GM18907 (cell line): Measurements from ENCODE around the gene CCR8.

ENCODE experiments used
- ATAC-seq: cut with Tn5 transposase; IDR thresholded peaks from one replicate; pipeline ENCODE4 v1.9.1; 2021; ENCODE audit warnings: mild to moderate bottlenecking, moderate library complexity; ENCODE audit not compliant: unreplicated experiment

Gene CCR8

GRCh38 chr3:39329493-39329892 is at the start of gene CCR8:
Gene CCR8, plus strand, starts transcription at chr3:39329709. Its CDS starts 2,623 bp downstream, at chr3:39332332.
- ATAC-seq: no peak

GRCh38 chr3:39279745-39280517 is 49.6 kb upstream of the CCR8 start, which contains the start of gene CX3CR1:
Gene CX3CR1, minus strand, starts transcription at chr3:39280036. Its CDS starts 13,527 bp downstream, at chr3:39266509.
- ATAC-seq: no peak

- ATAC-seq: no peak
Measured at GRCh38 chr3:39280571-39280970, 48.9 kb upstream of the CCR8 start.

DNA sequence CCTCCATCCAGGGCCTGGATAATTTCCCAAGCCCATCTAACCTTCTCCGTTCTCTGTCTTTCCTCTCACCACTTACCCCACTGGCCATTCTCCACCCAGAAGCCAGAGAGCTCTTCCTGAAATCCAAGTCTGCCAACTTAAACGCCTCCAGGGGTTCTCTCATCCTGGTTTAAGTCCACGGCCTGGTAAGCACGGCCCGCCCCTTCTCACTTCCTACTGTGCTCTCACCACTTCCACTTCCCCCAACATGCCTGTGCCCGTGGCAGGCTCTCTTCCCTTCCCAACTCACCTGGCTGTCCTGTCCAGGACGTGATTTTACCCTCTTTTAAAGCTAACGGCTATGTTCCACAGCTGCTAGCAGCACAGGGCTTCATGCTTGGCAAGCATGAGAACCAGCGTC is 48.0 kb upstream of the CCR8 start:
- ATAC-seq: no peak

GRCh38 chr3:39282057-39282456 is 47.5 kb upstream of the CCR8 start:
- no peak for ATAC-seq

DNA sequence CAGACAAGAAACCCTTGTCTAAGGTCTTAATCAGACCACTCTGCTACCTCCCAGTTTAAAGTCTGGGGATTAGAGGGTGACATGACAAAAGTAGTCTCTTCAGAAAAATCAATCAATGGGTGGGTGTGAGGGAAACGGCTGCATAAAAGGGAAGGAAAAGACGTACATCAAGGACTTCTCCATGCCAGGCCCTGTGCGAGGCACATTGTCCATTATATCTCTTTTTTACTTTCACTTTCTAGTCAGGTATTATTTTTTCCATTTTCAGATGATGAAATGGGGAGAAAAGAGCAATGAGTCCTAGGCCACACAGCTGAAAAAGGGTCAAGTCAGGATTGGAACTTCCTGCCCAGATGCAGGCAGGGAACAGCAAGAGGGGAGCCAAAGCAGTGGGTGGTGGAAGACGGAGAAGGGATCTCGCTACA is 45.0 kb upstream of the CCR8 start:
- no peak for ATAC-seq

GRCh38 chr3:39285332-39285731 is 44.2 kb upstream of the CCR8 start:
- no peak for ATAC-seq

DNA sequence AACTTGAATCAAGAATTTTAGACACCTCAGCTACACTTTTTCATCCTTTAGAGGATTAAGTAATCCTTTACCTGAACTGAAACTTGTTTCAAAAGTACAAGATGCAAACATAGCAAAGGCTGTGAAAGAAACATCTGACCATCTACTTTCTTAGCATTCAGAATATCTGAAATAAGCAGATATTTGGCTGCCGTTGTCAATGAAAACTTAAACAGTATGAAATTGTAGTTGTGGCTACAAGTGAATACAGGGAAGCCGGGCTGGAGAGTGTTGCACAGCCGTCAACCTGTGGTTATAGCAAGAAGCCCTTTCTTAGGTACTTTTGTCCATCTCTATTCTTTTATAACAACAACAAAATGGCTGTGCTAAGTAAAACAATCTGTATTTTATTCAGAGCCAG is 42.7 kb upstream of the CCR8 start:
- ATAC-seq: no peak

DNA sequence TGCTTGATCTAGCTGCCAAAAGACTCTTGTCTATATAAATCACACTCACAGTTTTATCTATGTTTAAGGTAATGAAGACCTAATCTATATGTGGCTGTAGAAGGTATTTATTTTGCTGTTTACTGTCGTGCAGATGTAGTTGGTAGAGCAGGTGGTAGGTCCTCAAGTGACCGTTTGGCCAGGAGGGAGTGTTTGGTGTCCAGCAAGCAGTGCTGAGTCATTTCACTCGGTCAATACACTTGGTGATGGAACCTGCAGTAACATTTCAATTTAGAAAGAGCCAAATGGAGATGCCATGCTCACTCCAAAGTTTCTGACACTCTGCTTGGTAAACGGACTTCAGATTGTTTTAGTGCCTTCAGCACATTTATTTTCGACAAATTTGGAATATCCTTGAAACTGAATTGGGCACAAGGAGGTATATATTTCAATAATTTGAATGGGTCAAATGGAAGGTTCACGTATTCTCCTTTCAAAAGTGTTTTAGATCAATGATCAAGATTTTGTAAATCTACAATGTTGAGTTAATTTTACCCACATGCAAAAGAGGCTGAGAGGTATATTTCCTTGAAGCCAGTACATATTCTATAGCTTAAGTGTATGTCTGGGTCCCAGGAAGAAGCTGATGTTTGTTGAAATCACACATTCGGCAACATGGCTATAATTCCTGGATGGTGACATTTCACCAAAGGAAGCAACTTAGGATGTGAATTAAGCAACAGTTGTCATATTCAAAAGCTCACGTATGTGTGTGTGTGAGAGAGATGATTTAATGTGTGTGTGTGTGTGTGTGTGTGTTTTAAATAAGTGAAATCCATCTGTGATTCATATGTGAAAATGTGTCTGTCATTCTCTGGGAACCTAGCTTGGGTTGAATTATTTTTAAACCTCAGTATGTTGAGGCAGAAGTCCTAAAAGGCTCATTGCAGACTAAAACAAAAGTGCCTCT is 42.0 kb upstream of the CCR8 start:
- no peak for ATAC-seq

- peak; percentile 97 for ATAC-seq
Measured at GRCh38 chr3:39288300-39288808, 41.2 kb upstream of the CCR8 start.

DNA sequence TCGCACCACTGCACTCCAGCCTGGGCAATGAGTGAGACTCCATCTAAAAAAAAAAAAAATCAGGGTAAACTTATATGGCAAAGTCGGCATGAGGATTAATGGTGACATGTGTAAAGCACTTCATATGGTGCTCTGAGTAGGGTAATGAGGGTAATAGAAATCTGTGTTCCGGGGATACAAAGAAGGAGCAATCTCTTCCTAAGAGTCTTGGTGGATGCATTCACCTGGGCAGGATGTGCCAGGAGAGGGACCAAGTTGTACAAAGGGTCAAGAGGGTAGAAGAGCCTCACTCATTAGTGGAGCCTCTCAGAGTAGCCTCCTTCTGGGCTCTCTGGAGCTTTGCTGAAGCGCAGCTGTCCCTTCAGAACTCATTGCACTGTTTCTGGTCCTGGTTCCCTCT is 40.4 kb upstream of the CCR8 start:
- ATAC-seq: no peak

- no peak for ATAC-seq
Measured at GRCh38 chr3:39290255-39290654, 39.3 kb upstream of the CCR8 start.

- no peak for ATAC-seq
Measured at GRCh38 chr3:39291903-39292329, 37.6 kb upstream of the CCR8 start.

DNA sequence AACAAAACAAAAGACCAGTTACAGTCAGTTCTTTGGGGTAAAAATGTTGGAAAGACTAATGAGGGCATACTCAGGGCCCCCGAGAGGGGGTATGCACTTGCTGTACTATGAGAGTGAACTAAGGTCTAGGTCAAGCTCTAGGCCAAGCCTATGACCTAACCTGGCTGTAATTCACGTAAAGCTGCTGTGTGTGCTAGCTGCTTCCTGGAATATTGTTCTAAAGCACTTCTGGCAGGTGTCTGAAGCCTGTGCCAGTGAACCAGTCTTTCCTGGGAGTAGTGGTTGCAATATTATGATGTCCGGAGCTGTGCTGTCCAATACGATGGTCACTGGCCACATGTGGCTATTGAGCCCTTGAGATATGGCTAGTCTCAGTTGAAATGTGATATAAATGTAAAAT is 36.5 kb upstream of the CCR8 start:
- no peak for ATAC-seq

DNA sequence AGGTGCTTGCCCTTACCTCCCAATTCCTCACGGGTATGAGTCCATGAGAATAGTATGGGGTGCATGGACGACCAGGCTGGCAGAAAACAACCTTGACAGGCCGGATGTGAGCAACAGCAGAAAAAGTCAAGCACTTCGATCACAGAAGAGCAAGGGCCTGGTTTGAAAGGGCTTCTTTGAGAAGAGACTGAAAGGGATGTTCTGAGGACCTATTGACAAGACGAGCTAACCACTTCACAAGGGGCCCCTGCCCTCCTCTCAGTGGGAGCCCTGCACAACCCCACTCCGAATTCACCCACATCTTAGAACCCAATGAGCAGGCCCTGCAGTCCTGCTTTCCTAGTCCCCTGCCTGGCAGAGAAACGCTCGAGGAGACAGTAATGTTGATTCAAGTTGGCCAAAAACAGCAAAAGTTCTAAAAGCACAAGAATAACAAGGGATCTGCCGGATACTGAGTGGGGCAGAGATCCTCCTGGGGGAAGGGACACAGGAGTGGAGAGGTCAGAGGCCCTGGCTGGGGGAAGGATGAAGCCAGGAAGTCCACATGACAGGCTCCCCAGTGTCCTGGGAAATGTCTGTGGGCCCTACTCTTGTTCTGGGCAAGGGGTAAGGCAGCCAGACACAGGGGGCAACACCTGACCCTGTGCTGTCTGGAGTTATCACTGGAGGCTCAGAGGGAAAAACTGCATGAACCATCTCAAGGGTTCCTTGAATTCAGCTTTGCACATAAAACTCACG is 34.9 kb upstream of the CCR8 start:
- no peak for ATAC-seq

GRCh38 chr3:39295184-39295775 is 34.2 kb upstream of the CCR8 start:
- ATAC-seq: peak; percentile 85

GRCh38 chr3:39296197-39297077 is 33.1 kb upstream of the CCR8 start:
- no peak for ATAC-seq

DNA sequence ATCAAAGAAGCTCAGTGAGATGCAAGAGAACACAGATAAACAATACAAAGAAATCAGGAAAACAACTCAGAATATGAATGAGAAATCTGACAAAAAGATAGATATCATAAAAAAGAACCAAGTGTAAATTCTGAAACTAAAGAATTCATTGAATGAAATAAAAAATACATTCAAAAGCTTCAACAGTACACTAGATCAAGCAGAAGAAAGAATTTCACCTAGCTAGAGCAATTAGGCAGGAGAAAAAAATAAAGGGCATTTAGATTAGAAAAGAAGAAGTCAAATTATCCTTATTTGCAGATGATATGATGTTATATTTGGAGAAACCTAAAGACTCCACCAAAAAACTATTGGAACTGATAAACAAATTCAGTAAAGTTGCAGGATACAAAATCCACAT is 30.2 kb upstream of the CCR8 start:
- no peak for ATAC-seq

DNA sequence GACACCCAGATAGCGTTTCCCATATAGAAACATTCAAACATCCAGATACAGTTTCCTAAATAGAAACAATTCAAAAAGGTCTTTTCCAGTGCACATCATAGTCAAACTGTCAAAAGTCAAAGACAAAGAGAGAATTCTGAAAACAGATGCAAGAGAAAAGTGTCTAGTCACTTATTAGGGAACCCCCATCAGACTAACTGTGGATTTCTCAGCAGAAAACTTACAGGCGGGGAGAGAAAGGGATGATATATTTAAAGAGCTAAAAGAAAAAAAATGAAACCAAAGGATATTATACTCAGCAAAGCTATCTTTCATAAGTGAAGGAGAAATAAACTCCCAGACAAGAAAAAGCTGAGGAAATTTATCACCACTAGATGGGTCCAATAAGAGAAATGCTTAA is 27.3 kb upstream of the CCR8 start:
- no peak for ATAC-seq
